DMS 273 (cell line): ENCODE results near the gene ZNF236.

Source experiments
- DNase-seq: peaks from one replicate; lab custom pipeline; 2025; ENCODE audit not compliant: unreplicated experiment; lab: John Stamatoyannopoulos, UW

The ZNF236 gene

GRCh38 chr18:76970770-76971559 lies 148.6 kb downstream of the ZNF236 start:
- DNase-seq, result no peak

- DNase-seq, result no peak
Observed at GRCh38 chr18:76972241-76972640, 149.9 kb downstream of the ZNF236 start.

GRCh38 chr18:76972846-76973519 lies 150.6 kb downstream of the ZNF236 start:
- no peak for DNase-seq

- no peak for DNase-seq
Observed at GRCh38 chr18:76973520-76974266, 151.3 kb downstream of the ZNF236 start.

GRCh38 chr18:76974386-76974785 lies 152.0 kb downstream of the ZNF236 start:
- DNase-seq, result no peak

- DNase-seq, result no peak
Observed at GRCh38 chr18:76975577-76976110, 153.3 kb downstream of the ZNF236 start.

- no peak for DNase-seq
Observed at GRCh38 chr18:76977108-76977621, 154.8 kb downstream of the ZNF236 start.

GRCh38 chr18:76977684-76978232 lies 155.4 kb downstream of the ZNF236 start:
- DNase-seq, result no peak

- DNase-seq, result no peak
Observed at GRCh38 chr18:76978616-76979015, 156.3 kb downstream of the ZNF236 start.

GRCh38 chr18:76979111-76979751 lies 156.9 kb downstream of the ZNF236 start:
- no peak for DNase-seq

- no peak for DNase-seq
Observed at GRCh38 chr18:76979906-76980305, 157.5 kb downstream of the ZNF236 start.

GRCh38 chr18:76980663-76981395 lies 158.5 kb downstream of the ZNF236 start:
- DNase-seq, result no peak

GRCh38 chr18:76981396-76981968 lies 159.1 kb downstream of the ZNF236 start:
- no peak for DNase-seq

- no peak for DNase-seq
Observed at GRCh38 chr18:76982038-76982437, 159.7 kb downstream of the ZNF236 start.

- DNase-seq, result peak; percentile 86
Observed at GRCh38 chr18:76982841-76983583, 160.7 kb downstream of the ZNF236 start.

- DNase-seq, result no peak
Observed at GRCh38 chr18:76983613-76984051, 161.3 kb downstream of the ZNF236 start.

- no peak for DNase-seq
Observed at GRCh38 chr18:76984193-76985155, 162.1 kb downstream of the ZNF236 start.
